NCI-H2227 treated with DMSO at 0.1 percent for 48 hours (cell line): ENCODE measurements around the gene QSOX2.

Source experiments
- DNase-seq: peaks from one replicate; lab custom pipeline; 2025; lab: John Stamatoyannopoulos, UW

The QSOX2 gene

GRCh38 chr9:136245219-136246150 is at the start of gene QSOX2:
TSS of gene QSOX2 (minus strand) at chr9:136245812. CDS start at chr9:136245803, 9 bp downstream.
- peak; percentile 65 for DNase-seq

- DNase-seq = no peak
Measured at GRCh38 chr9:136295055-136295454, 49.4 kb upstream of the QSOX2 start.

GRCh38 chr9:136294437-136294836 is 48.8 kb upstream of the QSOX2 start:
- DNase-seq = no peak

GRCh38 chr9:136293476-136294077 is 48.0 kb upstream of the QSOX2 start:
- DNase-seq = no peak

GRCh38 chr9:136292591-136293448 is 47.2 kb upstream of the QSOX2 start:
- DNase-seq = peak; percentile 0

GRCh38 chr9:136292026-136292538 is 46.5 kb upstream of the QSOX2 start:
- no peak for DNase-seq

- no peak for DNase-seq
Measured at GRCh38 chr9:136291306-136292025, 45.9 kb upstream of the QSOX2 start.

- DNase-seq = no peak
Measured at GRCh38 chr9:136290508-136291000, 44.9 kb upstream of the QSOX2 start.

GRCh38 chr9:136289651-136290507 is 44.3 kb upstream of the QSOX2 start:
- DNase-seq = no peak

- DNase-seq = no peak
Measured at GRCh38 chr9:136287960-136288753, 42.5 kb upstream of the QSOX2 start.

GRCh38 chr9:136286987-136287379 is 41.4 kb upstream of the QSOX2 start:
- no peak for DNase-seq

GRCh38 chr9:136286359-136286986 is 40.9 kb upstream of the QSOX2 start:
- DNase-seq = no peak

GRCh38 chr9:136285501-136286358 is 40.1 kb upstream of the QSOX2 start:
- no peak for DNase-seq

GRCh38 chr9:136284951-136285350 is 39.3 kb upstream of the QSOX2 start:
- no peak for DNase-seq

- no peak for DNase-seq
Measured at GRCh38 chr9:136284311-136284710, 38.7 kb upstream of the QSOX2 start.

- peak; percentile 38 for DNase-seq
Measured at GRCh38 chr9:136283291-136284235, 38.0 kb upstream of the QSOX2 start.
